Measurements from ENCODE around the gene IKZF1.

- TF ChIP-seq EZH2 (IDR thresholded peaks at IDR 0.05) = no peak
- TF ChIP-seq, protein P1, sequence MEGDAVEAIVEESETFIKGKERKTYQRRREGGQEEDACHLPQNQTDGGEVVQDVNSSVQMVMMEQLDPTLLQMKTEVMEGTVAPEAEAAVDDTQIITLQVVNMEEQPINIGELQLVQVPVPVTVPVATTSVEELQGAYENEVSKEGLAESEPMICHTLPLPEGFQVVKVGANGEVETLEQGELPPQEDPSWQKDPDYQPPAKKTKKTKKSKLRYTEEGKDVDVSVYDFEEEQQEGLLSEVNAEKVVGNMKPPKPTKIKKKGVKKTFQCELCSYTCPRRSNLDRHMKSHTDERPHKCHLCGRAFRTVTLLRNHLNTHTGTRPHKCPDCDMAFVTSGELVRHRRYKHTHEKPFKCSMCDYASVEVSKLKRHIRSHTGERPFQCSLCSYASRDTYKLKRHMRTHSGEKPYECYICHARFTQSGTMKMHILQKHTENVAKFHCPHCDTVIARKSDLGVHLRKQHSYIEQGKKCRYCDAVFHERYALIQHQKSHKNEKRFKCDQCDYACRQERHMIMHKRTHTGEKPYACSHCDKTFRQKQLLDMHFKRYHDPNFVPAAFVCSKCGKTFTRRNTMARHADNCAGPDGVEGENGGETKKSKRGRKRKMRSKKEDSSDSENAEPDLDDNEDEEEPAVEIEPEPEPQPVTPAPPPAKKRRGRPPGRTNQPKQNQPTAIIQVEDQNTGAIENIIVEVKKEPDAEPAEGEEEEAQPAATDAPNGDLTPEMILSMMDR (IDR thresholded peaks at IDR 0.05) = no peak
- no peak for TF ChIP-seq EZH2phosphoT487 (IDR thresholded peaks at IDR 0.05)
Measured at GRCh38 chr7:50393076-50393475, 88.6 kb downstream of the IKZF1 start.

All from neural progenitor cell (in vitro differentiated cells).